CD4-positive, alpha-beta T cell treated with Interleukin-1 beta for 1 hour (primary cell): Measurements from ENCODE around the gene MDM1.

Source experiments
- DNase-seq, 2 donors: peaks; one replicate each; pipeline ENCODE4 v3.0.0-alpha.2; 2020 to 2022

Gene MDM1

DNA sequence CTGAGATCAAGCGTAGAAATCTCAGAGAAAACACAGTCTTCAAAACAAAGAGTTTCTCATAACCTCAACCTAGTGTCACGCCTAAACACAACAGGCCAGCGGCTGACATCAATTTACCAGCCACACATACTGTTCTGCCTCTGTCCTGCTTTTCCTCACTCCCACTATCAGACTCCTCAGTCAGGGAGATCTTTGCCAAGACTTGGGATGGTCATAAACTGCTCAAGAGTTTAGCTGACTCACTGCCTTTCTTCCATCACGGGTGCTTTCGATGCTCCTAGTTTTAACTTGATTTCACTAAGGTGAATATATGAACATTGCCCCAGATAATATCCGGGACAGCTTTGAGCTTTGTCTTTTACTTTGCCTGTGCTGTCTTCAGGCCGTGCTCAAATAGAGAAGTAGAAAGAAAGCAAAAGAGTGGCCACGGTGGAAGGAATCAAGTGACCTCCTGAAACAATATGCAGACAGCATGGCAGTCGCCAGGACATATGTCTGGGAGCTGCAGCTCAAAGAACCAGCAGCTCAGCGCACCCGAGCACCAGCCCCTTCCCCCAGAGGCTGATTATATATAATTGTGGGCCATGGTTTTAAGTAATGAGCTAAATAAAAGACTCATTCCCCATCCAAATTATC lies 12.1 kb downstream of the MDM1 start:
- no peak for DNase-seq

DNA sequence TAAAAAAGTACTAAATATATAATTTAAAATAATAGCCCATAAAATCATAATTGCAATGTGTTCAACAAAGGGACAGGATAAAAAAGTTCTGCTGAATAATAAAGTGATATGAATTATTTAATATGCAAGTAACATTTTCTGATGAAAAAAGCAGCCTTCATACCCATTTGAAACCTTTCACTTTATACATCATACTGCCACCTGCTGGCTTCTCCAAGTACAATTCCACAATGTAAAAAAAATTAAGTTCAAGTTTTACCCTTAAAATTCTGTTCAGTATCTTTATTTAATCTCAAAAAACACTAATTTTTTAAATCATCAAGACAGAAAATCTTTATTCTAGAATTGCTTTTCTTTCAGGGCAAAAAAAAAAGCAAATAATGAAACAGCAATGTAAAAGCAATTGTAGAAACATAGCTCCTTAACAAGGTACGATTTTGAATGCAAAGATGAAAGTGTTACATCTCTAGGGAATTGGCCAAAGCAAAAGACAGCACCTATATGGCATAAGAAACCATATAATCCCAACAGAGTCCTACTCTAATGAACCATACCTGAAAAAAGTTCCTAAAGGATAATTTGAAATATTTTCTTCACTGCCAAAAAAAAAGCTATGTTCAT lies 15.0 kb downstream of the MDM1 start:
- DNase-seq: peak; percentile 13 to 62

DNA sequence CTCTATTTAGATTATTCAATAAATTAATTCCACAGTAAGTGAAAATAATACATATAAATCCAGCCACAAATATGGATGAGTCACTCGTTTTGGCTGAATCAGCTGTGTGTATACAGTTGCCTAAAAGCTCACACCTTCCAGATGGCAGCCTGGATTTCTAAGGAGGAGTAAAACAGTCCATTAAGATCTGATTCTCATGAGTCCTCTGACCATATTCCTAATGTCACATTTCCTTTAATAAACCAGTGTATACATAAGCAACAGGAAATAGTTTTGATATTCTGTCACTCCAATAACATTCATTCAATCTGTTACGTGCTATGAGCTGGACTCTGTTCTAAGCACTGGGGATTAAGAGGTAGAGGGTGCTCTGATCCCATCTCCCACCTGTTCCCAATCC lies 21.8 kb downstream of the MDM1 start:
- DNase-seq: no peak

DNA sequence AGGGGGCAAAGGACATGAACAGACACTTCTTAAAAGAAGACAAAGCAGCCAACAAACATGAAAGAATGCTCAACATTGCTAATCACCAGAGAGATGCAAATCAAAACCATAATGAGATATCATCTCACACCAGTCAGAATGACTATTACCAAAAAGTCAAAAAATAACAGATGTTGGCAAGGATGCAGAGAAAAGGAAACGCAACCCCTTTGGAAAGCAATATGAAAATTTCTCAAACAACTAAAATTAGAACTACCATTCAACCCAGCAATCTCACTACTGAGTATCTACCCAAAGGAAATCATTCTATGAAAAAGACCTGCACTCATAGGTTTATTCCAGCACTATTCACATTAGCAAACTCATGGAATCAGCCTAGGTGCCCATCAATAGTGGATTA lies 25.6 kb downstream of the MDM1 start:
- DNase-seq: no peak

DNA sequence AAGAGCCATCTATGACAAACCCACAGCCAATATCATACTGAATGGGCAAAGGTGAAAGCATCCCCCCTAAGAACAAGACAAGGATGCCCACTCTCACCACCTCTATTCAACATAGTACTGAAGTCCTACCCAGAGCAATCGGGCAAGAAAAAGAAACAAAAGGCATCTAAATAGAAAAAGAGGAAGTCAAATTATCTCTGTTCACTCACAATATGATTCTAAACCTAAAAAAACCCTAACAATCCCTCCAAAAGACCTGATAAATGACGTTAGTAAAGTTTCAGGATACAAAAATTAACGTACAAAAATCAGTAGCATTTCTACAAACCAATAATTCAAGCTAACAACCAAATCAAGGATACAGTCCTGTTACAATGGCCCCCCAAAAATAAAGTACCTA lies 26.9 kb downstream of the MDM1 start:
- DNase-seq: no peak

DNA sequence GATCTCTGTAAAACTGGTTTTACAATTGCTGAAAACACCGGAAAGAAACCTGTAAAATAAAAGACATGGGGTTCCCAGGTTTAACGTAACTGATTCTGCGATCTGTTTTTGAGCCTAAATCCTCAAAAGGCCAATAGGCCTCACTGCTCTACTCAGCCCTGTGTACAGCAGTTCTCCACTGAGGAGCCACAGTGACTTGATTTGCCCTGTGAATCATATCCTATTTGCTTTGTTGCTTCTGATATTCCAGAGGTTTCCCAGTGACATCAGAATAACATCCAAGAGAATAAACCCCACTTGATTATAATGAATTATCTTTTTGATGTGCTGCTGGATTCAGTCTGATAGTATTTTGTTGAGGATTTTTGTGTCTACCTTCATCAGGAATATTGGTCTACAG lies 27.5 kb downstream of the MDM1 start:
- DNase-seq: no peak

DNA sequence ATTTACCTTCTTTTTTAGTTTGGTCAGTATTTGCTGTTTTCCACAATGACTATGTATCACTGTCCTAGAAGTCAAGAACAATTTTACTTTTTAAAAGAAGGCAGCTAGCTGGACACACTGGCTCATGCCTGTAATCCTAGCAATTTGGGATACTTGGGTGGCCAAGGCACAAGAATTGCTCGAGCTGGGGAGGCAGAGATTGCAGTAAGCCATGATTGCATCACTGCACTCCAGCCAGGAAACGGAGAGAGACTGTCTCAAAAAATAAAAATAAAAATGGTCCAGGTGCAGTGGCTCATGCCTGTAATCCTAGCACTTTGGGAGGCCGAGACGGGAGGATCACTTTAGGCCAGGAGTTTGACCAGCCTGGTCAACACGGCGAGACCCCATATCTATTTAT lies 28.3 kb downstream of the MDM1 start:
- DNase-seq: no peak

DNA sequence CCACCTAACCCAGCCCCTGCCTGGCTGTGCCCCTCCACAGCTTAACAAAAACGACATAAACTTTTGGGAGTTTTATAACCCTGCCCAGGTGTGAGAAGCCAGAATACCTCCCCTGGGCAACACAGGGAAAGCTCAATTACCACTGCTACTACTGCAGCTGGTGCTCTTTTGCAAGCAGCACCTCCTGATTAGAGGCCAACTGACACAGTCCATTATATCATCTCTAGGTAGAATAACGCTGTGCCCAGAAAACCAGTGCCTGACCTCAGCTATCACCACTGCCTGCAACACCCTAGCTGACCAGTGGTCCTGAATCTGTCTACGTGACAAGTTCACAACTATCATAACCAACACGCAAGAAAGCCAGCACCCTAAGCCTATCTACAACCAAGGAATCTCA lies 34.2 kb downstream of the MDM1 start:
- DNase-seq: no peak

DNA sequence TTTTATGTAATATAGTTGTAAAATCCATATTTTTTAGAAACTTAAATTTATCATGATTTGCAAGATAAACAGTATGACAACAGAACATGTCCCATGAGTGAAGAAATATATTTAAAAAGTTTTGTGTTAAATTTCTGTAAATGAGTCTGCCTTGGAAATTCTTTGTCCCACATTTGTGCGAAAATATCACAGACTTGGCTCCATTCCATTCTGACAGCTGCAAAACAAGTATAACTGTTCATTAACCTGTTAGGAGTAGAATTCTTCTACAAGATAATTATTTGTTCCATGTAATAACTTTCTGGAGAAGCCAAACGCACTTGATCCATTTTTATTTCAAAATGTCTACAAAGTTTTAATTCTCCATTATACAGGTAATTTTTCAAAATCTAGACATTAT lies 37.9 kb downstream of the MDM1 start:
- no peak for DNase-seq

DNA sequence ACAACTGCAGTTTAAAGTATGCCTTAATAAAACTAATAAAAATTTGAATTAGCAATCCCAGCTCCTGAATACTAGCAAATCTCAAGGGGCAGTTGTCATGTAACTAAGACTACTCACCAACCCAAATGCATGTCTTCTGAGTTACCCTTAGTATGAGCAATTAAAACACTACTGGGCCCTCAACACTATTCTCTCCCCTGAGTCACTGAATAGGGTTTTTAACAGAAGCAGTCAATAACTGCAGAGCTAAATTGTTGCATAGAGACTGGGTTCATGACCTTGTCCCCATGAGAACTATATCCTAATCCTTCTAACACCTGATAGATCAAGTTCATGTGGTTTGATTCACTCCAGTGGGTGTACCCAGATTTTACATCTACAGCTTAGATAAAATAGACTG lies 38.8 kb downstream of the MDM1 start:
- DNase-seq: no peak

DNA sequence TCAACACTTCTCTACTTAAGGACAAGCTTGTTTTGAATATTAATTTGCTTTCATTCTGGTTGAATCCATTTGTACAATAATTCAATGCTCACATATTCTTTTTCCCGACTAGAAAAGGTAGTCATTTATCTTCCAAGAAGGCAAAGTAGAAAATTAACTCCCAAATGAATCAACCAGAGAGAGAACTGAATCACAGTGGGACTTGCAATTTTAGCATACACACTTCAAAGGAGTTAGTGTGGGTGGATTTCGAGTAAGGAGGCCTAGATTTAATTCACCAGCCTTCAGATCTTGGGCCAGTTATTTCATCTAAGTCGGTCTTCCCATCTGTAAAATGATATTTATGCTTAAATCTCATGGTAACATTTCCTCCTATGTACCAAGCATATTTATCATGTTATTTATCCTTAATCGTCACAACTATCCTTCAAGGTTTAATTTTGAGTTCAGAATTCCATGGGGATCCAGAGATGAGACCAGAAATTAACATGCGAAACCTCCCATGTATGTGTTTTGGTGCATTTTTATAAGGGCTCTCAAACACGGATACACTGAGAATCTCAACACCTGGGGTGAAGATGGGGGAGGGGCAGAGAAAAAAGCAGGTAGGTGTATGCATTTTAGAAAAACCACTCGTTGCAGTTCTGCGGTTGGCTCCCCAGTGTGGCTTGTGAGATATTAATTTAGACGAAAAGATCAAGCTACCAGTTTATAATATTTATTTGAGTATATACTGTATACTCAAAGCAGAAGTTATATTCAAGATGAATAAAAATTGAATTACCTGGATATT lies 39.8 kb downstream of the MDM1 start:
- DNase-seq: no peak

DNA sequence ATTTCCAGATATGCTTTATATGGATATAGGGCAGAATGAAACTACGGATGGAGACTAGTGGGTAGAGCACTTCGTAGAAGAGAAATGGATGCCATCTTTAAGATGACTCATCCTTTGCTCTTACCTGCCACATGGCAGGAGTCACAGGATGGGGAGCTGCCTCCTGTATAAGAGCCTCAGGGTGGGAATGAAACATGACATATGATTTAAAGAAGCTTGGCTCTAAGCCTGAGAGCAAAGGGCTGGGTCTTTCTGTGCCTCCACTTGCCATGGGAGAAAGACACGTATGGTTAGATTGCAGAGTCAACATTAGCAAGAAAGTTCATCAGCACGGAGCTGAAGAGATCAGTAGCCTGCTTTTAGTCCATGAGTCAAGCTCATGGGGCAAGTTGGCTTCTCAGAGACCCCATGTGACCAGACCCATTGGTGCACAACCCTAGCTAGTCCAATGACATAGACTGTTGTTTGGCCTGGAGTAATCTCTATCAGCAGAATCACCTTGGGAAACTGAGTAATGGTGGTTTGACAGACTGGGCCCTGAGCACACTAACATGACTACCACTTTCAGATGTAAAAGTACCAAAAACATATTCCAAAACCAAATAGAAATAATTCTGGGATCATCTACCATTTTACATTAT lies 40.6 kb downstream of the MDM1 start:
- no peak for DNase-seq

DNA sequence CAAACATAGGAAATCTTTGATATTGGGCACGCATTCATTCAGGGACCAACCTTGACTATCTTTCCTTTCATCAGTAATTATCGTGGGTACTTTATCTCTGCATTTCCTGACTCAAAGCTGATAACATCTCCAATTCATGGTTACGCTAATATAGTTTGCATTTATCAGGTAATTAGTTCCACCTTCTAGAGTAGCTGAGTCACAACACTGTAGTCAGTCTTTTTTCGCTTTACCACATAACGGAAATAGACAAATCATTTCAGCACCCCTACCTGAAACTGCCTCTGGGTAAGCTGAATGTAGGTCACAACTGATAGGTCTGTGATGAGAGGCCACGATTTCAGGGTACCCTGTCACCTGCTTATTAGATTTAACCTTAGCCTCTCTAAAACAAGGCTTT lies 42.0 kb downstream of the MDM1 start:
- peak; percentile 3 to 51 for DNase-seq

DNA sequence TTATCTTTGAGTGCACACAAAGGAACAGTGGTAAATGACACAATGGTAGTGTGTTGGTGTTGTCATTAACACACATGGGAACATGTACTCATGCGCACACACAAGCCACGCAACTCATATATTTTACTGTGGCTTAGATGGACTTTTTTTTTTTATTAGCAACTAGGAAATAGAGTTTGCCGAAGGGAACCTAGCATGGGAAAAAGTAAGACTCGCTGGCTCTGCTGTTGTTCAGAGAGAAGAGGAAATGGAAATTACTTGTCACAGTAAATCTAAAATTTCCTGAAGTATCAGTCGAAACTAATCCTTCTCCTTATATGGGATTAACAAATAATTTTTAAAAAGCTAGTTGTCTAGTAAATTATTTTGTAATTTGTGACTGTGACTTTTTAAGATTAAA lies 45.1 kb downstream of the MDM1 start:
- DNase-seq: no peak

DNA sequence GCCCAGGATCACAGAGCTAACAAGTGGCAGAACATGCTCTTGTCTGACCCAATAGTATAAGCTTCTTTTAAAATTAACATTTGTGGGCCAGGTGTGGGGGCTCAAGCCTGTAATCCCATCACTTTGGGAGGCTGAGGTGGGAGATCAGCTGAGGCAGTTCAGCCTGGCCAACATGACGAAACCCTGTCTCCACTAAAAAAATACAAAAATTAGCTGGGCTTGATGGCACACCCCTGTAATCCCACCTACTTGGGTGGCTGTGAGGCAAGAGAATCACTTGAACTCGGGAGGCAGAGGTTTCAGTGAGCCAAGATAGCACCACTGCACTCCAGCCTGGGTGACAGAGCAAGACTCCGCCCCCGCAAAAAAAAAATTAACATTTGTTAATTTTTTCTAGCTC lies 45.8 kb downstream of the MDM1 start:
- no peak for DNase-seq

DNA sequence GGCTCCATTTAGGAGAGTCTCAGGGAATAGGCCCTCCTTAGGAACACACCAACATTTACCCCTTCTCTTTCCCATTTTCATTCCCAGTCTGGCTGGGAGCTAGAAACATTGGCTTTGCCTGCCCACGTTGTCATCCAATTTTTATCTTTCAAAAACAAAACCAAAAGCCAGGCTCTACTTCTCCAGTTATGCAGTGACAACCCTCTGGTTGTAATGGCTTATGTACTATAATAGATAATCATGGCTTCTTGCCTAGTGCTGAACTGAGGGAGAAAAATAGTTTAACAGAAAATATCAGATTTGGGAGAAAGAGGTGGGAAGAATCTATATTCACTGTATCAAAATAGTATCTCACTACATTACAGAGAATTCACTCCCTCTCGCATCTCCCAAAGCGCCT lies 46.6 kb downstream of the MDM1 start:
- no peak for DNase-seq

DNA sequence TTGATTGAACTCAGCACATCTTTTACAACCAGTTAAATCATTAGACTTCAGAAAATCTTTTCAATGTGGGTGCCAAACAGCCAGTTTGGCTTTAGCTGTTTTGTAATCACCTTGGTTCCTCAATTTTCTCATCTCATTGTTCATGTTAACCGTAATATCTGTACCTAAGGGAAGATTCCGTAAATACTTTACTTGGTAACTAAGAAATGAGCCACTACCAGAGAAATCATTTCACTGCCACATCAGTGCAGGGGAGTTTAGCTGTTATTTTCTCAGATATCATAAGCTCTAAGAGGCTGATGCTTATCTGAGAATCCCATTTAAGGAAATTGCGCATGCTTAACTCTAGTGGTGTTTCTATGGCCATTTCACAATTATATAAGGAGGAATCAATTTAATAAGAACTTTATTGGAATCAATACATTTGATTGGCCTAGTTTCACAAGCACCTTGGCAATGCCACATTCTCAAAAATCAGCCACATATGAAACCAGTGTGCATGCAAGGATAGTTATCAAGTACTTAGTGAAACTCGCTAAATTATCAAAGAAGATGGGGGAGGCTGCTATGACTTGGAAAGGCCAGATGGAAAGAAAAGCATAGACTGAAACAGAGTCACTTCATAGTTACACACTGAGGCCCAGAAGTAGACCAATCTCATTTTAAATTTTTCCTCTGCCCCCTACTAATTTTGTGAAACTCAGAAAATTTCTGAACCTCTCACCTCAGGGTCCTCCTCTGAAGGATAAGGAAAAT lies 50.7 kb downstream of the MDM1 start:
- DNase-seq: no peak

DNA sequence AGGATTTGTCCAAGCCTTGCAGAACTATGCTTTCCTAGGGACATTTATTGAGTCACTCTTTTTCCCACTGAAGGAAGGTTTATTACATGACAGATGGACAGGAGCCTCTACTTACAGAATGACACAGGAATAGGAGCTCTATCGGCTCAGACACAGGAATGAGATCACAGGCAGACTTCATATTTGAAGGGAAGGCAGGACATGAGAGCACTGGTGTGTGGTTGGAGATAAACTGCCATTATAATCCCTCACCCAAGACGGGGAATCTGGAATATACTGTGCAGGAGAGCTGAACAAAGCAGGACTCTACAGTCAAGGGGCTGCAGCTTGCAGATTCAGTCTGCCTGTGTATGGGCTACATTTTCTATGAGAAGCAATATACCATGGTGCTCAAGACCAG lies 51.9 kb downstream of the MDM1 start:
- no peak for DNase-seq

DNA sequence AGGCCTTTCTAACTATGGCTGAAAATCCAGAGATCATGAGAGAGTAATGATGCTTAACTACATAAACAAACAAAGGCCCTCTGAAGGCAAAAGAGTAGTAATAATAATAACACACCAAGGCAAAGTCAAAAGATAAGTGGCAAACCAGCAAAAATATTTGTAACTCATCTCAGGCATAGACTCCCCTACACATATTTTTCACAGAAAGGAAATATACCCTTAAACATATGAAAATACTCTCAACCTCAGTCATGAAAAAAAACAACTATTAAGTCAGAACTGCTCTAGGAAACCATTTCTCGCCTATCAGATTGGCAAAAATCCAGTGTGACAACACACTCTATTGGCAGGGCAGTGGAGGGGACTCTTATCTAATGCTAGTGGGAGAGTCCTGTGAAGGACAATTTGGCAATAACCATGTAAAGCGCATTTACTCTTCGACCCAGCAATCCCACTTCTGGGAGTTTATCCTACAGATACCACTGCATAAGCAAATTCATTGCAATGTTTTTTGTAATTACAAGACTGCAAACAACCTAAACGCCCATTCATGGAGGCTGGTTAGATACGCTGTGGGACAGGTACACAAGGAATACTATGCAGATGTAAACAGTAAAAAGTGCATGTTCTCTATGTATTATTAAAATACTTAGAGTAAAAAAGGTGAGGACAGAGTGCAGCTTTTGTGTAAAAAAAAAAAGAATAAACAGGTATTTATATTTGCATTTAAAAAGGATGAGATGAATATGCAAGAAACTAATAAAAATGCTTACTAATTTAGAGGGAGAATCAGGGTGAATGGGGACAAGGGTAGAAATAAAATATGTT lies 52.7 kb downstream of the MDM1 start:
- DNase-seq: no peak

DNA sequence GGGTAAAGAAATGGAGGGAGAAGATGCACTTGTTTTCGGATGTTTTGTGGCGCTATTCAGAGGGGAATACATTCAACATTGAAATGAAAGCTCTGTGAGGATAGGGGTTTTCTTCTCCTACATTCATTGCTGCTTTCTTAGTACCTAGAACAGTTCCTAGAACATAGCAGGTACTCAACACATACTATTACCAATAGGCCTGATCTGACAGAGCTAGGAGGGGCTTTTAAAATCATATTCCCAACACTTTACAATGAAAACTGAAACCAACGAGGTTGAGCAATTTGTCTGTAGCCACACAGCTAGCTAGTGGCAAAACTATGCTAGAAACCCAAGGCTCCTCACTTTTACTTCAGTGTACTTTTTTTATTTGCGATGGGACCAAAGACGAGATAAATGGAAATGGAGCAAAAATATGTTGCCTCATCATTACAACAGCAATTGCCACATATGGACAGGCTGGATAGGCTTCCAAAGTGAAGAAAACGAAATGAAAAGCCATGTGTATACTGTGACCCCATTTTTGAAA lies 55.7 kb downstream of the MDM1 start:
- DNase-seq: no peak

DNA sequence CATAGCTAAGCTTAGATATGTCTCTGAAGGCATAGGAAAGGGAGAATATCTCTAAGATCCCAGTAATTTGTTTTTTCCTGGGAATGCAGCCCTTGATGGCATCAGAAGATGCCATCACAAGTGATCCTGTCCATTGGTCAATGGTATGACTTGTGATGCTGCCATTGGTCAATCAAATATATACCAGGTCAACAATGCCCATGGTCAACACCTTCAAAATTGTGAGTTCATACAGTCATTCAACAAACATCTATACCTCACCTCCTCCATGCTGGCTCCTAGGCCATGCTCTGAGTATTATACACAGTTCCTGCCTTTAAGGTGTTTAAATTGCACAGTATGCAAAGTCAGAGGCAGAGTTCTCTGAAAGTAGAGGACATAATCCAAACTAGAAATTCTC lies 59.4 kb downstream of the MDM1 start:
- DNase-seq: no peak

DNA sequence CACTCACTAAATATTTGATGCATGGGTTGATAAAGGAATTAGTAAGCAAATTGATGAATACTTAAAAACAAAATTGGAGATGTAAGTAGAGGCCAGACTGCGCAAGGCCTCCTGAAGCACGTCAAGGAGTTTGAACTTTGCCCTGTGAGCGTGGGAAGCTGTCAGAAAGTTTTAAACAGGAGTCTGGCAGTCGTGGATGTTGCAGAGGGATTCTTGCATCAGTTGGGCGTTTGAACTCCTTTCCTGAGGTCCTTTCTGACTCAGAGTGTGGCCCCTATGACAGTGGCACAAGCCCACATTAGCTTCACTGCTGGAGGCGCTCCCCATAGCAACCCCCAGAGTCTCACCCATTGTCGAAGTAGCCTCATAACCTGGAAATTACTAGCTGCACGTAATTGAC lies 60.8 kb downstream of the MDM1 start:
- no peak for DNase-seq
